NOMO-1 (cell line): ENCODE measurements around the gene MED26.
"Not testable (repeated sequence)": the region's sequence is repeated elsewhere in the genome, so short reads cannot be mapped to it uniquely, and the experiment has no call there.

Experiments
- DNase-seq, 2 experiments: peaks; one replicate each; lab custom pipeline; 2025; ENCODE audit not compliant: unreplicated experiment in 2 of 2; lab: John Stamatoyannopoulos, UW

The MED26 gene

DNA sequence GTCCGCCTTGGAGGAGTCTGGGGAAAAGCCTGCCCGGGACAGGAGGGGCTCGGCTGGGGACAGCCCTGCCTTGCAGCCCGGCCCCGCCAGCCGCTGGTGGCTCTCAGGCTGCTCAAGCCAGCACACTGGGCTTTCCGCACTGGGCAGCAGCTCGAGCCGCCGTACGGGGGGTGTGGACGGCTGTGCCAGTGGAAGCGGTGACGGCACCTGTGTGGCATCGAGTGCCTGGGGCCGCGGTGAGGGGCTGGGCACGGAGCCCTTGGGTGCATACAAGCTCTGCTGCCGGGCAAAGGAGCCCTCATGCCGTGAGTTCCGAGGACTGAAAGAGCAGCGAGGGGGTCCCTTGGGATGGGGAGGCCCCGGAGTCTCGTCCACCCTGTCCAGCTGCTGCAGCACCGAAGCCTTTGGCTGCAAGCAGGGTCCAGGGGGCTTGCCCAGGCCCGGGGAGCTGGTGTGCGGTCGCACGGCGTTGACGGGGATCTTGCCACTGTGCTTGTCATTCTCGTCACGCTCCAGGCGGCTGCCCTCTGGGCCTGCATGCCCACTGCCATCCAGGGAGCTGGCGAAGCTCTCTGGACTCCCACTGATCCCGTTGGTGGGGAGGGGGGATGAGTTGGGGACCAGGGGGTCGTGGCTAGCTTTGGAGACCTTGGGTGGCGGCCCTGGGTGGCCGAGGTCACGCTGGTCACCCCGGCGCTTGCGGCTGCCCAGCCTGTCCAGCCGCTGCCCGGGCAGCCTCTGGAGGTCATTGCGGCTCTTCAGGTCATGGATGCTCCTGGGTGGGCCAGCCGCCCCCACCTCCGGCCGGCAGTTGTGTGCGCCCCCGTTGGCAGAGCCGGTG is 51.1 kb downstream of the MED26 start:
- DNase-seq: no peak

DNA sequence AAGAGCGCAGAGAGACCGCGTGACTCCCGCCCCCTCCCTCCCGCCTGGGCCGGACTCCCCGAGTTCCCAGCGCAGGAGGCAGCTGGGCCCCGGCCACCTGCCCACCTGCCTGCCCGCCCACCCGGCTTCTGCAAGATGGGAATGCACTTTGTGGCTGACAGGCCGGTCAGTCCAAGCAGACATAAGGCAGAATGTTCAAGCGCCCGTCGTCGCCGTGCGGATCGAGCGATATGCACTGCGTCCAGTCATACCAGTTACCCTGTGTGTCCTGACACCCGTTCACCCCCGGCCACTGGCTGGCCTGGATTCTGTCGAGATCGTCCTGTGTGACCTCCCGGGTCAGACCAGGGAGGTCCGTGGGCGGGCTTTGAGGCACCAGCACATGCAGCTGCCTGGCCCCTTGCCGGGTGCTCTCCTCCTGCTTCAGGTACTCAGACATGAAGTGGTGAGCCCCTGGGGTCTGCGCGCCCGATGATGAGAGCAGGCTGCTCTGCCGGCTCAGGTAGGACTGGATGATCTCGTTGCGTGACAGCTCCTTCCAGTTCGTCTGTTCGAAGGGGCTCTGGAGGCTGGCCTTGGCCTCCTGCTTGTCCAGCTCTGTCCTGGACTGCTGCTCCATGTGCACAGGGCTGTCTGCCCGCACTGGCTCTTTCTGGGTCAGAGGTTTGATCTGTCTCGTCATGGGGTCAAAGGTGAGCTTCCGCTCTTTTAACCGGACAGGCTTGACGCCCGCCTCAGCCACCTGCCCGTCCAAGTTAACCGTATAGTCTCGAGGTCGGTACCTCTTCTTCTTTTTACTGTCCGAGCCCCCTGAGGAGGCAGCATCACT is 51.9 kb downstream of the MED26 start:
- no peak for DNase-seq

DNA sequence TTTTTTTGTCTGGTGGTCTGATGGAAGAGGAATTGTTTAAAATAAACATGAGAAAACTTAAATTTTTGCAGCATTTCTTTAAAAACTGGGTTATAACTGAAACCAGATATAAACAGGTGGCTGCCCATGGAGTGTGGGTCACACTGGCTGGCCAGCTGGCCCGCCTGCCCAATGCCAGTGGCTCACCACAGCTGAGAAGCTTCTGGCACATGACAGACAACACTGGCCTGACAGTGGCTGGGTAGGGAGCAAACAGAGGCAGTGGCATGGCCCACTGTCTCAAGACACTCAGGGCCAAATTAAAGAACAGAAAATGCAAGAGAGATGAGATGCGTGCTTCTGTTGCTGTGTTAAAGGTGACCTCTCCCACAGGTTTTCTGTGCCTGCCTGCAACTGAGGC is 52.7 kb downstream of the MED26 start:
- DNase-seq: no peak

DNA sequence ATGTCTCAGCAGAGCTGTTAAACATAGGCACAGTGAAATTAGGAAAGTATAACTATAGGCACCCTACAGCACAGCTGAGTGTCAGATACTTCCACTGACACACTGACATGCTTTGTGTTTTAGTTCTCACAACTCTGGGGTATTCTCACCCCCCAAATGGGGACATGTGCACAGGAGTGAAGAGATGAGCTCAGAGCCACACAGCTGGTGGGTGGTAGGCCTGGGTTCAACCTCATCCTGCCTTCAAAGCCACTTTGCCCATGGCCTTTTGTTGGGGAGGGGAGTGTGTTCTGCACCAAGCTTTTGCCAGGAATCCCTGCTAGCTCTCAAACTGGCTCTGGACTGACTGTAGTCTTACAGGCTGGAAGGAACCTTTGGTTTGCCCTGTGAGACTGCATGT is 54.1 kb downstream of the MED26 start:
- DNase-seq: no peak

DNA sequence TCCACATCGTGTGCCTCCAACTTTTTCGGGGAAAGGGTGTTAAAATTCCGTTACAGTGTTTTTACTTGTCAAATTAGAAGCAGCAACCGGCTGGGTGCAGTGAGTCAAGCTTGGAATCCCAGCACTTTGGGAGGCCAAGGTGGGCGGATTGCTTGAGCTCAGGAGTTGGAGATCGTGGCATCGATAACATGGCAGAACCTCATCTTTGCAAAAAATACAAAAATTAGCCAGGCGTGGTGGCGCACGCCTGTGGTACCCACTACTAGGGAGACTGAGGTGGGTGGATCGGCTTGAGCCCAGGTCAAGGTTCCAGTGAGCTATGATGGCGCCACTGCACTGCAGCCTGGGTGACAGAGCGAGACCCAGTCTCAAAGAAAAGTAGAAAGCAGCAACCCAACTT is 54.7 kb downstream of the MED26 start:
- DNase-seq: no peak

DNA sequence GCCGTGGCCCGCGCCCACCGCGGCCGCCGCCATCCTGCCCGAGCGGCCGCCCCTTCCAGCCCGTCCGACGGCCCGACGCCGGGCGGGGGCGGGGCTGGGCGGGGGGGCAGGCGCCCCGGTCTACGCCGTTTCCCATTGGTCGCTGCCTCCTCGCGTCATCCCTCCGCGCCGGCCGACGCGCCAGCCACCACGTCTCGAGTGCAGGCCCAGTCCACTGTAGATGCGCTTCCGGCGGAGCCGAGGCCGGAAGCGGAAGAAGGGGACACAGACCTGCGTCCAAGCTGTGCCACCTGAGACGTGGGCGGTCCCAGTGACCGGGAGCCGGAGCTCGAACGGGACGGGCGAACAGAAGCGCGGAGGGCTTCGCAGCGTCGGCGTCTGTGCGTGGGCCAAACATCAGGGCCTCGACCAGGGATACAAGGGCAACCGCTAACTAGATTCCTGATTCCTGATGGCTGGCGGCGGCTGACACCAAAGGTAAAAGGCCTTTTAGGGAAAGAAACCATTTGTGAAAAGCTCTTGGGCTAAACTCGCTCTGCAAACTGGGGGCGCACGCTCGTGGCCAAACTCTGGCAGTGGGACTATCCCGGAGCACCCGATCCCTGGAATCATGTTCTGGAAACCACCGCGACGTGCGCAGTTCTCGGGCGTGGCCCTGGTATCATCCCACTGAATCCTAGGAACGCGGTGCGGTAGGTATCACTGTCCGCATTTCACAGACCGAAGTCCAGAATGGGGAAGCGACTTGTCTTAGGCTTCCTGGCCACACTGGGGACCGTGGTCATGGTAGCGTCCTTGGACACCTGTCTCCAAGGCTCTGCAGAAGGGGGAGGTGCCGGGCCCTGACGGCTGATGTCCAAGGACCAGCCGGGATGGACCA is 55.4 kb downstream of the MED26 start, which contains the start of gene SLC35E1:
Gene SLC35E1, minus strand, starts transcription at position 84 of the 880 bp plus-strand sequence. Its CDS starts 51 bp downstream, at position 33.
- peak; percentile 94 to 97 for DNase-seq

DNA sequence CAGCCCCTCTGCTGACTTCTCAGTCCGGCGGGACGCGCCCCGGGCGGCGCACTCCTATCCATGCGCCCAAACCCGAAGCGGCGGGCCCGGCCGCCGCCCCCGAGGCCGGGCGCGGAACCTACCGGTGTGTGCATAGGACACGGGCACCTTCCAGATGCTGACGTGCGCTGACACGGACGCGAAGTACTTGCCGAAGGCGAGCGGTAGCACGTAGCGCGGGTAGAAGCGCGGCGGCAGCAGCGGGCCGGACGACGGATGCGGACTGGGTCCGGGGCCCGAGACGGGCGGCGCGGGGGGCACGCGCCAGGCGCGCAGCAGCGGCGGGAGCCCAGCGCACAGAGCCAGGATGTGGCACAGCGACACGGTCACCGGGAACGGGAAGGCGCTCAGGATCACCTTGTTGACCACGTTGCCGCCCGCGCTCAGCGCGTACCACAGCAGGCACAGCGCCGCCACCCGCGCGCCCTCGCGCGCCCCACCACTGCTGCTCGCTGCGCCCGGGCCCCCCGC is 56.1 kb downstream of the MED26 start:
- DNase-seq: peak; percentile 32 to 43

DNA sequence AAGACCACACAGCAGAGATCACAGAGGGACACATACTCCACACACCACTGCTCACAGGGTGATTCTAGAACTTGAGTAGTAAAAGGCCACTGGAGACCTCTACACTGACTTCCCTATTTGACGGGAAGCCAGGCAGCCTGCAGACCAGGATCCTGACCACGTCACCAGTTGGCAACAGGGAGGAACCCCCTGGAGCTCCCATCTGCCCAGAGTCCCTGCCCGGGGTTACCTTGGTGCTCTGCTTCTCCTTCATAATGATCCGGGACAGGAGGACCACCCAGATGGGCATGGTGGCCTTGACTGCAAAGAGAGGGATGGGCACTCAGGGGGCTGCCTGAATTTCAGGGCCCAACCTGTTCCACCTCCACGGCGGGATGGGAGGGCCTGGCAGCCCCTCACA is 56.7 kb downstream of the MED26 start:
- peak; percentile 8 to 15 for DNase-seq

DNA sequence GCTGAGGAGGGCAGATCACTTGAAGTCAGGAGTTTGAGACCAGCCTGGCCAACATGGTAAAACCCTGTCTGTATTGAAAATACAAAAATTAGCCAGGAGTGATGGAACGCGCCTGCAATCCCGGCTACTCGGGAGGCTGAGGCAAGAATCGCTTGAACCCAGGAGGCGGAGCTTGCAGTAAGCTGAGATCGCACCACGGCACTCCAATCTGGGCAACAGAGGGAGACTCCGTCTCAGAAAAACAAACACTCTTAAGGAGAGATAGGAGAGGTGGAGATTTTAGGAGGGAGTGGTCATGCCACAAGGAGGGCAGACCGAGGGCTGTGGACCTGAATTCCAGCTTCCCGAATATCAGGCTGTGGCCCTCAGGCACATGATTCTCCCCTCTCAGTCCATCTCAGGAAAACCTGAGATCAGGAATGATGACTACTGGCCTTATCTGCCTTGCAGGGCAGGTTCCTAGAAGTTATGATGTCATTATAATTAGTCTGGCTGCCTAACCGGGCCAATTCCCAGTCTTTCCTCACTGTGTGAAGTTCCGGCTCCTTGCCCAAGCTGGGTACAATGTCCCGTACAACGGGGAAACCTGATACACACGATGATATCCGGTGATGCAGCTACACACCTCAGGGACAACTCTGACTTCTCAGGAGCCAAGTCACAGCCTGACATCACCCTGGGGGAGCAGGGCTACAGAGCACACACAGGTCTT is 58.2 kb downstream of the MED26 start:
- no peak for DNase-seq

DNA sequence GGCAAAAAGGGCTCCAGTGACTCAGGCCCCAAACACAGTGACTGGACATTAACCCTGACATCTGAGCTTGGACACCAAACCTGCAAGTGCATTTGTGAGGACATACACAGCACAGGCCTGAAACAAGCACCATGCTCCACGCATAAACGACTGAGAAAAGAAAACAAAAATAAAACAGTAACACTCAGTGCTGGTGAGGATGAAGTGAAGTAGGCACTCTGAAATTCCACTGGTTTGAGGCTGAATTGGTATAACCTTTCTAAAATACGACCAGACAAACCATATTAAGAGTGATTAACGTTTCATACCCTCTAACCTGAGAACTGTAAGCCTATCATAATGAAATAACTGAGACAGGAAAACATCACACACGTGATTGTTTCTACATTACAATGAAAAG is 61.3 kb downstream of the MED26 start:
- no peak for DNase-seq

DNA sequence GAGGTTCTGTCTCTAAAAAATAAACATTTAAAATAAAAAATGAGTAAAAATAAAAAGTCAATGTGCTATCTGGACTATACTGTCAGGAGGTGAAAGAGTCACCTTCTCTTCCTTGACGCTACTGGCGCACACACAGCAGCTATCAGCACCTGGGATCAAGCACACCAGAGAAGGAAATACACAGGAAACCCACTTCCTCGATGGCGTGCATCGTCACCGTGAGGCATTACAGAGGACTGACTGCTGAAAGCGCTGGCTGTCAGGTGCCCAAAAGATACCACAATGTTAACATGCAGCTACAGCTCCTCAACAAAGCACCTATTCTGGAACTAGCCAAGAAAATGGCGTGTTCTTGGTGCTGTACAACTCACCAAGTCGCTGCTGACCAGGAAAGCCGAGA is 61.8 kb downstream of the MED26 start:
- no peak for DNase-seq

DNA sequence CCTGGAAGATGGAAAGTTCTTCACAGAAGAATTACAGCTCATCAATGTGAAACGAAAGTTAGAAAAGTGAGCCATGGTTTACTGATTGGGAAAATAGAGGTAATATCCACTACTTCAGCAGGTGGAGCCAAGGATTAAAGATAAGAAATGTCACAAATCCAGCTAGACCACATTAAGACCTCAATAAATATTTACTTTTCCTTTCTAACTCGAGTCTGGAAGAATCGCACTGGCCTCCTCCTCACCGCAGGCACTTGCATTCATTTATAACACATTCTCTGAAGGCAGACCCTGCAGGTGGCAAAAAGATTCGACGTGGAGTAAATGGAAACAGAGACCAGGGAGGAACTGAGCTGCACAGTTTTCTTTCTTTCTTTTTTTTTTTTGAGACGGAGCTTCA is 63.2 kb downstream of the MED26 start:
- no peak for DNase-seq

DNA sequence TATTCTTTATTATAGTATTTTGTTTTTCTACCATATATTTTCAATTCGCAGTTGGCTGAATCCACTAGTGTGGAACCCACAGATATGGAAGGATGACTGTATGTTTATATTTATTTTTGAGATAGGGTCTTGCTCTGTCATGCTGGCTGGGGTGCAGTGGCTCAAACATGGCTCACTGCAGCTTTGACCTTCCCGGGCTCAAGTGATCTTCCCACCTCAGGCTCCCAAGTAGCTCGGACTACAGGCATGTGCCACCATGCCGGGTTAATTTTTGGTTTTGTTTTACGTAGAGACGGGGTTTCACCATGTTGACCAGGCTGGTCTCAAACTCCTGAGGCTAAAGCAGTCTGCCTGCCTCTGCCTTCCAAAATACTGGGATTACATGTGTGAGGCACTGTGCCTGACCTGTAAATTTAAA is 65.4 kb downstream of the MED26 start:
- DNase-seq: no peak

DNA sequence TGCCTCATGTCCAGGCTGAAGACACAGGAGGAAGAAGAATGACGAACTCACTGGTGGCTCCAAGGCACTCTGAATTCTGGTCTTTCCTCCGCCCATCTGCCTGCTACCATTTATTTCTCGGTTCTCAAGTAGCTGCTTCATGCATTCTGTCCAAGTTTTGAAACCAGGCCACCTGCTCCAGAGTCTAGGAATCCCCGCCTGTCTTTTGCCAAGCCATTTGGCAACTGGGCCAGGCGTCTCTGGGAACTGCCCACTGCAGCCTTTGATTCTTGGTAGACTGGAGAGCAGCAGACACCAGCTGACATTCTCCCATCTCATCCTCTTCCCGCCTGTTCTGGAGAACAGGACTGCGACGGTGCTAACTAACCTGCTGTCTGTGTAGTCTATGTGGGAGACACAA is 66.6 kb downstream of the MED26 start:
- DNase-seq: no peak

DNA sequence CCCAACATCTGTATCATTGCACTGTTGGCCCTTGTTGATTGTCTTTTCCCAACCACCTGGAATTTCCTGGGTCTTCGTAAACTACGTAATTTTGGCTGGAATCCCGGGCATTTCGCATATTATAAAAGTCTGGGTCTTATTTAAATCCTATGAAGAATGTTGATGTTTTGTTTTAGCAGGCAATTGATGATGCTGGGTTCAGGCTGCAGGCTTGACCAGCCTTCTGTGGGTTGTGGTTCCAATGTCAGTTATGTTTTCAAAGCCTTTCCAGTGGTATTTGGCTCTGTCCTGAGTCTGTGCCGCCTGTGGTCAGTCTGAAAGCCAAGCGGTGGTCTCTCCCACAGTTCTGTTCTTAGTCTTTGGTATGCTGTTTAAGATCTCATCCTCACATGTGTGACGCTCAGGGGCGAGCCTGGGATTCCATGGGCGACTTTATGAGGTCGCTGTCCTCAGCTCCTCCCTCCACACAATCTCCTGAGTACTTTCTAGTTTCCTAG is 68.2 kb downstream of the MED26 start:
- DNase-seq: no peak

DNA sequence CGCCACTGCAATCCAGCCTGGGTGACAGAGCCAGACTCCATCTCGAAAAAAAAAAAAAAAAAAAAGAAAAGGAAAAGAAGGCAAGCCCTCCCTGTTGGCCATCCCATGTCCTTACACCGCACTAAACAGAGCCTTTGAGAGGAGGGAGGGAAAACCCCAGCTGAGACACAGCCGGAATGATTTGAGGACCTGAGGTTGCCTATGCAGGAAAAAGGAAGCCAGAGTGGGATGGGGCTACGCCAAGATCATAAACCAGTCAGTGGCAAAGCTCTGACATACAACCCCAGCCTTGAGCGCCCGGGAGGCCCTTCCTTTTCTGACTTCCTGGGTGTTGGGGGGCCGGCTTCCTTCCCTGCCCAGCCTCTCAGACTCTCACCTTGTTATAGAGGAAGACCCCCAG is 73.2 kb downstream of the MED26 start:
- no peak for DNase-seq

DNA sequence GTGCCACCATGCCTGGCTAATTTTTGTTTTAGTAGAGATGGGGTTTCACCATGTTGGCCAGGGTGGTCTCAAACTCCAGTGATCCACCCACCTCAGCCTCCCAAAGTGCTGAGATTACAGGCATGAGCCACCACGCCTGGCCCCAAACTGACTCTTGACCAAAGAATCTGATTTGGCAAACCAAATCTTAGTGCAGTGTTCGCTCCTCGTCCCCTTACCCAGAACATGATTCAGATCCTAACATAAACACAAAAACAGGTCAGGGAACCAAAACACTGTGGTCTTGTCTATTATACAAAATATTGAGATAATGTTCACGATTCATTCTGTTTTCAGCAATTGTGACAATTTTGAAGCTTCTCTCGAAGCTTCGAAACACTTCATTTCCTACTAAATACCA is 76.1 kb downstream of the MED26 start:
- DNase-seq: not testable (repeated sequence)

DNA sequence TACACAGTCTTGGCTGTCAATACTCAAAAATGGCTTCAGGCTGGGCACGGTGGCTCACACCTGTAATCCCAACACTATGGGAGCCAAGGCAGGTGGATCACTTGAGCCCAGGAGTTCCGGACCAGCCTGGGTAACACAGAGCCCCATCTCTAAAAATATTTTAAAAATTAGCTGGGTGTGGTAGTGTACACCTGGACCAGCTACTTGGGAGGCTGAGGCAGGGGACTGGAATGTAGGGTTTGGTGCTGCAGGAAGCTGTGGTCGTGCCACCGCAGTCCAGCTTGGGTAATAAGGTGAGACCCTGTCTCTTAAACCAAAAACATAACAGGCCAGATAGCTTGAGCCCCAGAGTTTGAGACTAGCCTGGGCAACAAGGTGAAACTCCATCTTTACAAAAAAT is 79.0 kb downstream of the MED26 start:
- no peak for DNase-seq

DNA sequence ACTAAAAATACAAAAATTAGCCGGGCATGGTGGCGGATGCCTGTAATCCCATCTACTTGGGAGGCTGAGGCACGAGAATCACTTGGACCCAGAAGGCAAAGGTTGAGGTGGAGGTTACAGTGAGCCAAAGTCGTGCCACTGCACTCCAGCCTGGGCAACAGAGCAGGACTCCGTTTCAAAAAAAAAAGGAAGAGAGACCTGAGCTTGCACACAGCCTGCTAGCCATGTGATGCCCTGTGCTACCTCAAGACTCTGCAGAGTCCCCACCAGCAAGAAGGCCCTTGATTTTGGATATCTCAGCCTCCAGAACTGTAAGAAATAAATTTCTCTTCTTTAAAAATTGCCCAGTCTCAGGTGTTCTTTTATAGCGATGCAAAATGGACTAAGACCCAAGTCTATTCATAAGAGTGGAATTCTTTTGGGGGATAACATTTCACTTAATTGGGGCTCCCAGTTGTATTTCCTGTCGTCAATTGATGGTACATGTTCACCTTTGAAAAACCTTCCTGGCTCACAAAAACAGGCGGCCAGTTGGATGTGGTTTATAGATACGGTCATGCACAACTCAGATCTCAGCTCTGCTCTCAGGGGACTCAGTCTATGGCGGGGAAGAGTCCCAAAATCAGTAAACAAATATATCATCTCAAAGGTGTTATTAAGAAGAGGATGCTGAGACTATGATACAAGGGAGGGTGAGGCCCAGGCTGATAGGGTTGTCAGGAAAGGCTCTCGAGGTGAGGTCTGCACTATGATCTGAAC is 83.4 kb downstream of the MED26 start:
- DNase-seq: no peak
